B cell (primary cell): ENCODE data around the gene GLTP. TPM values are rescaled to one million over a fixed set of nuclear protein-coding genes. Genes with fewer than 3 reads are reported as not detected.
A peak's percentile ranks its signal among the peaks of the same experiment; 100 is the strongest.

ENCODE experiments used
- ATAC-seq: fragments of 200-7000 bp; cut with Tn5 transposase; one replicate; pipeline ENCODE4 v1.10.0; 2021; ENCODE audit warnings: low read depth, mild to moderate bottlenecking, moderate number of reproducible peaks, moderate library complexity
- CTCF ChIA-PET: fragments of 350-600 bp; sonication (Branson Sonifier 250); formaldehyde crosslinking; loops from one replicate; lab custom pipeline; 2021; ENCODE audit warnings: antibody characterized with exemption, inconsistent platforms; lab: Charles Lee
- POLR2A ChIA-PET: fragments of 350-600 bp; sonication (Branson Sonifier 250); formaldehyde crosslinking; loops from one replicate; lab custom pipeline; 2021; ENCODE audit warnings: antibody characterized with exemption; lab: Charles Lee
- DNase-seq: peaks from one replicate; pipeline ENCODE4 v3.0.0; 2013
- H2AFZ ChIP-seq: 2 replicates; pipeline ENCODE4 v1.6.1; 2012; ENCODE audit warnings: mild to moderate bottlenecking, low read depth, low read length; ENCODE audit not compliant: insufficient read depth, poor library complexity, severe bottlenecking
- H3K27ac ChIP-seq, 2 donors: 1 replicate in 1 of 2; 2 replicates in 1 of 2; pipeline ENCODE4 v1.5.1; 2012 to 2013; ENCODE audit warnings: low read length in 2 of 2, mild to moderate bottlenecking in 2 of 2, moderate library complexity in 1 of 2
- H3K27me3 ChIP-seq, 4 experiments: fragments of 200-600 bp in 1 of 4; sonication (generic) in 1 of 4; replicated peaks in 1 of 4; 1 replicate in 2 of 4; 2 replicates in 2 of 4; pipeline versions ENCODE4 v1.6.1 to v1.7.0; 2013 to 2016; ENCODE audit warnings: low read length in 3 of 4, mild to moderate bottlenecking in 2 of 4, mixed read lengths in 1 of 4, moderate library complexity in 1 of 4; ENCODE audit not compliant: insufficient read depth in 4 of 4, control insufficient read depth in 3 of 4; ENCODE audit errors: control extremely low read depth in 1 of 4
- H3K36me3 ChIP-seq, 2 experiments: replicated peaks in 1 of 2; 1 replicate in 1 of 2; 2 replicates in 1 of 2; pipeline versions ENCODE4 v1.6.1 to v1.7.1; 2013; ENCODE audit warnings: low read length in 1 of 2; ENCODE audit not compliant: insufficient read depth in 2 of 2, control insufficient read depth in 1 of 2; ENCODE audit errors: control extremely low read depth in 1 of 2, extremely low read depth in 1 of 2
- H3K4me1 ChIP-seq, 2 donors: fragments of 200-600 bp in 1 of 2; sonication (generic) in 1 of 2; 1 replicate in 1 of 2; 2 replicates in 1 of 2; pipeline versions ENCODE4 v1.5.1 to v1.6.1; 2013 to 2017; ENCODE audit warnings: low read length in 2 of 2; ENCODE audit not compliant: control insufficient read depth in 2 of 2, insufficient read depth in 2 of 2
- H3K4me2 ChIP-seq: replicated peaks from 2 replicates; pipeline ENCODE3; 2012; ENCODE audit warnings: mild to moderate bottlenecking, low read depth, low read length; ENCODE audit not compliant: poor library complexity, severe bottlenecking
- H3K4me3 ChIP-seq, 5 experiments: fragments of 200-600 bp in 1 of 5; sonication (generic) in 1 of 5; 1 replicate in 3 of 5; 2 replicates in 2 of 5; pipeline versions ENCODE4 v1.5.1 to v1.7.0; 2011 to 2016; ENCODE audit warnings: low read length in 4 of 5, mild to moderate bottlenecking in 4 of 5, low read depth in 2 of 5, control low read depth in 1 of 5, moderate library complexity in 1 of 5; ENCODE audit not compliant: insufficient read depth in 1 of 5; ENCODE audit errors: control extremely low read depth in 1 of 5, extremely low read depth in 1 of 5
- H3K79me2 ChIP-seq: fragments of 200-600 bp; sonication (generic); one replicate; pipeline ENCODE4 v1.6.0; 2016; ENCODE audit warnings: low read length; ENCODE audit not compliant: control insufficient read depth, insufficient read depth
- H3K9ac ChIP-seq: fragments of 200-600 bp; sonication (generic); 2 replicates; pipeline ENCODE4 v1.6.1; 2017; ENCODE audit warnings: mild to moderate bottlenecking, low read length, moderate library complexity
- H3K9me3 ChIP-seq, 3 donors: one replicate each; pipeline versions ENCODE4 v1.6.1 to v1.7.1; 2013; ENCODE audit warnings: low read length in 2 of 3; ENCODE audit not compliant: control insufficient read depth in 2 of 3, insufficient read depth in 1 of 3; ENCODE audit errors: control extremely low read depth in 1 of 3
- H4K20me1 ChIP-seq: 2 replicates; pipeline ENCODE4 v1.6.0; 2012; ENCODE audit warnings: mild to moderate bottlenecking, low read length; ENCODE audit not compliant: insufficient read depth, control insufficient read depth, poor library complexity, severe bottlenecking
- H3K27ac Mint-ChIP-seq: one replicate; pipeline ENCODE4 v1.8.0; 2021; ENCODE audit warnings: mixed read lengths
- H3K27me3 Mint-ChIP-seq: one replicate; pipeline ENCODE4 v1.8.0; 2021; ENCODE audit warnings: mixed read lengths
- H3K4me1 Mint-ChIP-seq: one replicate; pipeline ENCODE4 v1.8.0; 2021; ENCODE audit warnings: mixed read lengths
- H3K4me3 Mint-ChIP-seq: one replicate; pipeline ENCODE4 v1.8.0; 2021; ENCODE audit warnings: mixed read lengths
- H3K9me3 Mint-ChIP-seq: one replicate; pipeline ENCODE4 v1.8.0; 2022; ENCODE audit warnings: mixed read lengths; ENCODE audit not compliant: insufficient read depth
- EZH2 ChIP-seq: IDR thresholded peaks from 2 replicates; pipeline ENCODE4 v1.6.1; 2012; ENCODE audit warnings: borderline replicate concordance, low read depth, mild to moderate bottlenecking, moderate library complexity, low read length; ENCODE audit not compliant: insufficient read depth, poor library complexity, severe bottlenecking
- WGBS: methylation state at CpG from one replicate; pipeline ENCODE4 v1.1.5; 2013; ENCODE audit warnings: missing lambda C conversion rate; ENCODE audit not compliant: insufficient coverage; 5-methylcytosine and 5-hydroxymethylcytosine counted together
- intact Hi-C: fragments of 100-400 bp; cut with micrococcal nuclease; formaldehyde crosslinking; loops from one replicate; pipeline ENCODE4 v1.10.0; 2022
- polyA plus RNA-seq: library from polyadenylated mRNA; depleted of rRNA; stranded (reverse); fragments of >200 nt; gene quantifications from 2 replicates; pipeline ENCODE4 v1.2.3, GENCODE V29; 2012
- total RNA-seq, 2 donors: library from RNA; stranded (reverse); fragments of 120-200 nt in 1 of 2; gene quantifications; 1 replicate in 1 of 2; 2 replicates in 1 of 2; pipeline versions ENCODE4 v1.2.3 to v1.2.4, GENCODE V29; 2013 to 2022
- TF ChIP-seq, protein P1 (sequence below): fragments of 200-600 bp; IDR thresholded peaks from one replicate; pipeline ENCODE4 v1.8.0; 2022; ENCODE audit warnings: antibody characterized with exemption, mild to moderate bottlenecking

The GLTP gene
- total and polyA plus RNA-seq, 2 donors (not counting 1 experiment from before 2014, with no cell fraction given) = 18.7 to 24.9 TPM

DNA sequence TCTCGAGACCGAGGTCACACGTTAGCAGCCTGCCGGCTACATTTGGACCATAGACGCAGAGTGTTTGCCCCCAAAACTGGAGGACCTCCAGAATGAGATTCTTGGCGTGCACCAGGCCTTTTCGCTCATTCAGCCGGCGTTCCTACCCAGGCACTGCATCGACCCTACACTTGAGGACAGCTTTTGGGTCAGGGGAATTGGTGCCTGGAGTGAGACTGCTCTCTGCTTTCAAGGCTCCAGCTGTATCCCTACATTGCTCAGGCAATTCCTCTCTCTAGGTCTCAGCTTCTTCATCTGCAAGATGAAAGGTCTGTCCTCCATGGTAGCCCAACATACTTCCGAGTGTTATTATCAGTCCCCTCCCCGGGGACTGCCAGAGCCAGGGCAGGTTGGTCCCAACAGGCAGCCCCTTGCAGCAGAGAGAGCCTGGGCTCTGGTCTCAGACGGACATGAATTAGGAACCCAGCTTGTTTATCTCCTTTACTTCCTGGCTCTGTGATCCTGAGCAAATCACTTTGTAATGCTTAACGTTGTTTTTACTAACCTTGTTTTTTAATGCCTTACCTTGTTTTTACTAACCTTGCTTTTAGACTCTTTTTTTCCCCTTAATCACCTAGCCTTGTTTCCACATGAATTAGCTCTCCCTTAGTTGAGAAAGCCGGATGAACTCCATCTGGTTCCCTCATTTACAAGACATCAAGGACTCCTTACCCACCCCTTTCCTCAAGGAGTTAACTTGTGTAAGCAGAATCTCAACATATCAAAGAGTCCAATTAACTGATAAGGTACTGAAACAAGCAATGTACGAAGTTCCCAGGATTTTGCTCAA is 20.6 kb upstream of the GLTP start:
- H3K4me1 ChIP-seq = peaks cover 13 to 24% of the 10 kb centered on the region in 2 donors
- H3K36me3 ChIP-seq = peaks cover 0 to 25% of the 10 kb centered on the region in 2 experiments
- H3K4me3 ChIP-seq = peak overlapping the region; percentile 66 to 83 (median 70)
- ATAC-seq (no peak), DNase-seq (peak; percentile 32)
- peak overlapping the region; percentile 96 for H3K27ac Mint-ChIP-seq
- peak overlapping the region; percentile 75 for H3K9ac ChIP-seq
- no peaks in the 10 kb centered on the region for H3K27me3 ChIP-seq
- ChIA-PET POLR2A (interaction anchor here (1.1 kb wide), 1 partner anchor 12 kb away, joined by 4 read pairs; no protein-coding TSS in a partner anchor), CTCF (interaction anchor here (1.0 to 1.5 kb wide), 4 partner anchors 13 to 95 kb away, joined by 3 to 6 read pairs (median 3); no protein-coding TSS in a partner anchor)
- TF ChIP-seq EZH2 = no peak
- TF ChIP-seq, protein P1, sequence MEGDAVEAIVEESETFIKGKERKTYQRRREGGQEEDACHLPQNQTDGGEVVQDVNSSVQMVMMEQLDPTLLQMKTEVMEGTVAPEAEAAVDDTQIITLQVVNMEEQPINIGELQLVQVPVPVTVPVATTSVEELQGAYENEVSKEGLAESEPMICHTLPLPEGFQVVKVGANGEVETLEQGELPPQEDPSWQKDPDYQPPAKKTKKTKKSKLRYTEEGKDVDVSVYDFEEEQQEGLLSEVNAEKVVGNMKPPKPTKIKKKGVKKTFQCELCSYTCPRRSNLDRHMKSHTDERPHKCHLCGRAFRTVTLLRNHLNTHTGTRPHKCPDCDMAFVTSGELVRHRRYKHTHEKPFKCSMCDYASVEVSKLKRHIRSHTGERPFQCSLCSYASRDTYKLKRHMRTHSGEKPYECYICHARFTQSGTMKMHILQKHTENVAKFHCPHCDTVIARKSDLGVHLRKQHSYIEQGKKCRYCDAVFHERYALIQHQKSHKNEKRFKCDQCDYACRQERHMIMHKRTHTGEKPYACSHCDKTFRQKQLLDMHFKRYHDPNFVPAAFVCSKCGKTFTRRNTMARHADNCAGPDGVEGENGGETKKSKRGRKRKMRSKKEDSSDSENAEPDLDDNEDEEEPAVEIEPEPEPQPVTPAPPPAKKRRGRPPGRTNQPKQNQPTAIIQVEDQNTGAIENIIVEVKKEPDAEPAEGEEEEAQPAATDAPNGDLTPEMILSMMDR = no peak
- no peaks in the 10 kb centered on the region for H4K20me1 ChIP-seq
- H3K4me3 Mint-ChIP-seq = peak overlapping the region; percentile 92
- H2AFZ ChIP-seq = peak overlapping the region; percentile 95
- peak overlapping the region in 1 of 2 donors; percentile 74 for H3K27ac ChIP-seq
- intact Hi-C loops = loop anchor here (2.0 to 5.0 kb wide), 2 partner anchors 20 to 381 kb away; partner anchors contain the start of genes ATP2A2 and GLTP
- H3K27me3 Mint-ChIP-seq = no peaks in the 10 kb centered on the region
- H3K9me3 Mint-ChIP-seq = no peaks in the 10 kb centered on the region
- peak overlapping the region; percentile 88 for H3K4me2 ChIP-seq
- H3K4me1 Mint-ChIP-seq = peaks cover 22% of the 10 kb centered on the region
- H3K79me2 ChIP-seq = peaks cover 30% of the 10 kb centered on the region
- no peaks in the 10 kb centered on the region for H3K9me3 ChIP-seq
- 17% methylated on average over 13 of the region's 16 CpGs for WGBS
